GOT3 (cell line): ENCODE measurements around the gene ACKR4.
"Not testable (repeated sequence)": the region's sequence is repeated elsewhere in the genome, so short reads cannot be mapped to it uniquely, and the experiment has no call there.

Source experiments
- DNase-seq: peaks from one replicate; lab custom pipeline; 2025; ENCODE audit warnings: mixed read lengths; lab: John Stamatoyannopoulos, UW

ACKR4 gene

DNA sequence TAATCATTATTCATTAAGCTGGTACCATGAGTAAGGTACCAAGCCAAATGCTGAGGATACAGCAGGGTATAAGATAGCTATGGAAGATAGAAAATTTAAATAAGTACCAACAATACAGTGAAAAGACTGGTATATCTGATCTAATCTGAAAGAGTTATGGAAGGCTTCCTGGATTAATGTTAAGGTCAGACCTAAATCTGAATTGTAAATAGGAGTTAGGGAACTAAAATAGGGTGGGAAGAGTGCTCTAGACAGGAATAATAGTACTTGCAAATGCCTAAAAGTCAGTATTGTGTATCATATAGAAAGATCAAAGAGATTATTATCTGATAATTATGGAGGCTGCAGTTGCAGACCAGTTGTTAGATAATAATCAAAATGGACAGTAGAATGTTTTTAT is 2.6 kb upstream of the ACKR4 start:
- DNase-seq, result no peak

DNA sequence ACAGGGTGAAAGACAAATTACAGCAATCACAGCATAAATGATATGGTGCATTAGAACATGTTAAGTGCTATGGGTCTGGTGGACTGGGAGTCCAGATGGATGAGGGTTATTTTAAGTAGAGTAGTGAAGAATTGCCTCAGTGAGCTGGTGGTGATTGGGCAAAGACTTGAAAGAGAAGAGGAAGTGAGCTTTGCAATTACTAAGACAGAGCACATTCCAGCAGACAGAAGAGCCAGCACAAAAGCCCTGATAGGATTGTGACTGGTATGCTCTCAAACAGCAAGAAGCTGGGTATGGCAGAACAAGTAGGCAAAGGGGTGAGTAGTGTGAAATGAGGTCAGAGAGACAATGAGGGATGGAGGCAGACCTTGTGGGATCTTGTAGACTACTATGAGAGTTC is 2.1 kb upstream of the ACKR4 start:
- no peak for DNase-seq

DNA sequence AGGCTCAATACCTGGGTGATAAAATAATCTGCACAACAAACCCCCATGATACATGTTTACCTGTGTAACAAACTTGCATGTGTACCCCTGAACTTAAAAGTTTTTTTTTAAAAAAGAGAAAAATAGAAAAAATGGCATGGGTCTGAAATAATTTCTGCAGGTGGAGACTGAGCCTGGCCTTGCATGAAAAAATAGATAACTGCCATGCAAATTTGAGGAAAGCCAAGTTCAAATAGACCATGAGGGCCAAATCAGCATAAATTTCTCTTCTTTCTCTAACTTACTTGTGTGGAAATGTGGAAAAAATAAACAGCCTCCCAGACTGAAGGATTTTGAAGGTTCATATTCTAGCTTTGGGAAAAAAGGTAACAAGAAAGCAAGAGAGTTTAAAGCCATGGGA is 744 bp upstream of the ACKR4 start:
- no peak for DNase-seq

DNA sequence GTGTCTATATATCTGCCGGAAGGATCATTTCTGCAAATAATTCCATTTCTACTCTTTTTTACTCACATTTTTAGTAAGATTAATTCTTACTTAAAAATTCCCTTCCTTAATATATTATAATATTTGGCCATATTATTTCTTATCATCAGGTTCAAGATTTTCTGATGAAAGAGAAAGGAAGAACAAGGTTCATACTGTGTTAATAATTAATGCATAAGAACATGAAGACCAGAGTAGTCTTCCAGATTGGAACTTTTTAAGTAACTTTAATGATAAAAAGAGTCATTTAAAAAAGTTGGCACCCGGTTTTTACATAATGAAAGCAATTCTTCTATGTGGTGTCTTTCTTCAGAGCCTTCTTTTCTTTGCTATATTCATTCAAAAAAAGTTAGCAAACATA is 590 bp downstream of the ACKR4 start:
- no peak for DNase-seq

DNA sequence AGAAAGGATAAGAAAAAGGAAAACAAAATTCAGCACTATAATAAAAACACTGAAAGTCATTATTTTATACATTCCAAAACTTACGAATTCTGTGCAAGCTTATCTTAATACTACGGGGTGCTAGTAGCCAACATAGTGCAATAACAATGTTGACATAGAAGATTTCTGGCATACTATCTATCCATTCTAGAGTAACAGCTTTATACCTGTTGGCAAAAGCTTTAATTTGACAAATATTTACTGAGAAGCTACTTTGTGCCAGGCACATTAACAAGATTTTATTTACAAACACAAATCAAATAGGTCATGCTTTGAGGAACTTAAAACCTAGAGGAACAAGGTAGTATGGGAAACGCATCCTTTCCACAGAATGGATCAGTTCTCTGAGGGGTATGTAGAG is 1.1 kb downstream of the ACKR4 start:
- no peak for DNase-seq

DNA sequence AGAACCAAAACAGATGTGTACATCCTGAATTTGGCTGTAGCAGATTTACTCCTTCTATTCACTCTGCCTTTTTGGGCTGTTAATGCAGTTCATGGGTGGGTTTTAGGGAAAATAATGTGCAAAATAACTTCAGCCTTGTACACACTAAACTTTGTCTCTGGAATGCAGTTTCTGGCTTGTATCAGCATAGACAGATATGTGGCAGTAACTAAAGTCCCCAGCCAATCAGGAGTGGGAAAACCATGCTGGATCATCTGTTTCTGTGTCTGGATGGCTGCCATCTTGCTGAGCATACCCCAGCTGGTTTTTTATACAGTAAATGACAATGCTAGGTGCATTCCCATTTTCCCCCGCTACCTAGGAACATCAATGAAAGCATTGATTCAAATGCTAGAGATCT is 3.5 kb downstream of the ACKR4 start:
- DNase-seq, result not testable (repeated sequence)

DNA sequence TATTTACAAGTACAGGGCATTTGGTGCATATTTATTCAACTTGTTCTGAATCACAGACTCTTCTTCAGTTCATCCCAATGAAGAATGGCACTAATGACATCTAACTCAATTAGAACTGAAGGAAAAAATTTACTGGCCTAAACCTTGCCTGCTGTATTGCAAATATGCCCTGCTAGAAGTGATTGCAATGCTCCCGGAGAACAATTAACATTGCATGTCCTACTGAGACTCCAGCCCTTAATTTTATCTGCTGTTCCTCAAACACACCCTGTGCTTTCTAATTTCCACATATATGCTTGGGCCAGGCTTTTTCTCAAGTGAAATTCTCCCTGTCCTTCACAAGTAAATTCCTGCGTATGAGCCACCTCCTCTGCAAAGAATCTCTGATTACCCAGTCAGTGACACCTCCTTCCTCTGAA is 8.3 kb downstream of the ACKR4 start:
- no peak for DNase-seq

DNA sequence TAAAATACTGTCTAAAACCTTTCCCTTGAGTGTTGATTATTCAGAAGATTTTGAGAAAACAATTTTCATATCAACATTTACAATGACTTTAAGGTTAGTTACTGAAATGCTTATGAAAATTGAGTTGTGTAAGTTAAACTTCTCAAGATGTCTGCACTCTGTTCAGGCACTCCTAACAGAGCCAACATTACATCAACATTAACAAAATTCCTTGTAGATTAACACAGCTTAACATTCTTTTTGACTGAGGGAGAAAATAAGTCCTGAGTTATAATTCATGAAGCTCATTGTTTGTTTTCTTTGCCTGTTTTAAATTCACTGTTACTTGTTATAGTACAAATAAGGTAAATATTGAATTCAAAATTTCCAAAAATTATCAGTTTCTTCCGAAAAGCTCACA is 9.0 kb downstream of the ACKR4 start:
- no peak for DNase-seq

DNA sequence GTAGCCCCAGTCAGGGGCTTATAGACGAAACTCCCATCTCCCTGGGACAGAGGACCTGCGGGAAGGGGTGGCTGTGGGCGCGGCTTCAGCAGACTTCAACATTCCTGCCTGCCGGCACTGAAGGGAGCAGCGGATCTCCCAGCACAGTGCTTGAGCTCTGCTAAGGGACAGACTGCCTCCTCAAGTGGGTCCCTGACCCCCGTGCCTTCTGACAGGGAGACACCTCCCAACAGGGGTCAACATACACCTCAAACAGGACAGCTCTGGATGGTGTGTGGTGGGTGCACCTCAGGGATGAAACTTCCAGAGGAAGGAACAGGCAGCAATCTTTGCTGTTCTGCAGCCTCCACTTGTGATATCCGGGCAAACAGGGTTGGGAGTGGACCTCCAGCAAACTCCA is 9.6 kb downstream of the ACKR4 start:
- not testable (repeated sequence) for DNase-seq

DNA sequence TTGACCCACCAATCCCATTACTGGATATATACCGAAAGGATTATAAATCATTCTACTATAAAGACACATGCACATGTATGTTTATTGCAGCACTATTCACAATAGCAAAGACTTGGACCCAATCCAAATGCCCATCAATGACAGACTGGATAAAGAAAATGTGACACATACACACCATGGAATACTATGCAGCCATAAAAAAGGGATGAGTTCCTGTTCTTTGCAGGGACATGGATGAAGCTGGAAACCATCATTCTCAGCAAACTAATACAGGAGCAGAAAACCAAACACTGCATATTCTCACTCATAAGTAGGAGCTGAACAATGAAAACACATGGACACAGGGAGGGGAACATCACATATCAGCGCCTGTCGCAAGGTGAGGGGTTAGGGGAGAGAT is 18.2 kb downstream of the ACKR4 start:
- DNase-seq, result not testable (repeated sequence)

DNA sequence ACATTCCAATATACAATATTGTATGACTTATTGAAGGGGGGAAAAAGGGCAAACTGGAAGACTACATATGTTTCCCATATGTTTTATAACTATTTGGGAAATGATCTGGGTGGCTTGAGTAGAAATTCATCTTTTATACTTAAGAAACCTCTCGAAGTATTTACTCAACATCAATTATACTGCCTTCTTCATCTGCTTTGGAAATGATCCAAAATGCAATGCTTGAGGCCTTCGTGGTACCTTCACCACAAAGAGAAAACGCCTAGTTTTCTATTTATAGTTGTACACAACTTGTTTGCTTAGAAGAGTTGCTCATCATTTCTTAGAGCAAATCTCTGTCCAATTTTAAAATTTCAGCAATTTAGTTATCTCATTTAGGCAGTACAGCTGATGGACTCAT is 18.8 kb downstream of the ACKR4 start:
- no peak for DNase-seq

DNA sequence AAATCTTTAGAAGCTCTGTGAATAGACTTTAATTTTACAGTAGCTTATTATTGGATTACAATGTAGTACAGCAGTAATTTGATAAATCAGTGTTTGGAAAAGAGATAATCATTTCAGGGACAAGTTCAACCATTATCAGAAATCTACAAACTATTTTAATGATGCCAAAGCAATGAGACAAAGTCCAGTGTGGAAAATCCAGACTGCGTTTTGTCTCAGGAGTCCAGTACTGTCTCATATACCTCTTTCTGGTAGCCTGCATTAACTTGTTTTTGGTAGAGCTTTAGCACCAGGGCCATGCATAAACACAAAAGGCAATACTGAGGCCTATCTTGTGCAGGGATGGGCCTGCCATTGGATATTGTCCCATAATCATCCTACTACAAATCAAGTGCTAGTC is 19.7 kb downstream of the ACKR4 start:
- no peak for DNase-seq

DNA sequence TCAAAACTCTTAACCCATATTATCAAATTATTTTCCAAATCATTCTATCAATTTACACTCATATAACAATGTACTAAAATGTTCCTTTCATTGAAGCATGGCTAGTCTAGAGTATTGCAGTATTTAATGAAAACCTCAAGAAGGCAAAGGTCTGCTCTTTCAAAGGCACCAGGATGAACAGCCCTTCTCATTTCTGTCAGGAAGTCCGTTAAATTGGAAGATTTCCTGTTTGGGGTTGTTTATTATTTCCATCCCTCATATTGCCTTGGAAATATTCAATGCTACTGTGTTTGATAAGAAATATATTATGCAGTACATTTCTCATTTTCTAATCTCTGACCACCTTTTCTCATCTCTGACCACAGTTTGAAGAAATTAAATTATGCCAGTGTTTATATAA is 25.1 kb downstream of the ACKR4 start:
- no peak for DNase-seq

DNA sequence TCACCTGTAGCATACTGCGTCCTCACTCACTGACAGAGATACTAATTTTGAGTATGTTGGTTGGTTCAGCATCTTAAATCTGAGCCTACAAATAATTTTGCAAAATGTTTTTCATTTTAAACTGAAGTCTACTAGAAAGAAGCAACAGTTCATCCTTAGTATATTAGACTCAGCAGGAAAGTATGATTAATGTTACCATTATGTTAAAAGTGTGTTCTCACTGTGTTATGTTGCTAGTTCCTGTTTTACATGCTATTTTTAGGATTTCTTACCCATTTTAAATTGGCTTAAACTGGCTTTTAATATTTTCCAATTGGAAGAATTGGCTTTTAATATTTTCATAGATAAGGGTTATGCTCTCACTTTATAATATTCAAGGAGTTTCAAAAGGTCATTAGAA is 25.7 kb downstream of the ACKR4 start:
- DNase-seq, result no peak

DNA sequence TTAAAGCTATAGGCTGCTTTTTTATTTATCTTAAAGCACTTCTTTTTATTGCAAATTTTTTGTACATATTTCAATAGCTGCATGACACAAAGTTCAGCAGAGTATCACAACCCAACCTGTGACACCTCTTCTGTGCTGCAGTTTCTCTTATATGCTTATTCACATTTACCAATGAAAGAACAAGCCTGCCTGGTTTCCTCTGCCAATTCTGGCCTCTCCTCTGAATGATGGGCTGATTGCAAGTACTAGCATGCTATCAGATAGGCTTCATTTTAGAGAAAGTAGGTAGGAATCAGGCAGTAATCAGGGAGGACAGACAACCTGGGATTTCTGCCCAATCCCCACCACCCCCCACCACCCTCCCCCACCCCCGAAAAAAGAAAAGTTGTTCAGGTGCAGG is 26.6 kb downstream of the ACKR4 start:
- DNase-seq, result no peak

DNA sequence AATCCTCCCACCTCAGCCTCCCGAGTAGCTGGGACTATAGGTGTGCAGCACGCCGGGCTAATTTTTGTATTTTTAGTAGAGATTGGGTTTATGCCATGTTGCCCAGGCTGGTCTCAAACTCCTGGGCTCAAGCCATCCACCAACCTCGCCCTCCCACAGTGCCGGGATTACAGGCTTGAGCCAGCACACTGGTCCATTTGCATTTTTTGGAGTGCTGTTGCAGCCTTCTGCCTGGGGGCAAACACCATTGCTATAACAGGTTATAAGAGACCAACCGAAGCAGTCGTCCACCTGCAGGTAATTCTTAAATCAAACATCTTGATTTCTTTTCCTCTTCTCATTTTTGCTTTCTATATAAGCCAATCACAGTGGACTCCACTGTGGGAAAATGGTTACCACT is 27.7 kb downstream of the ACKR4 start:
- DNase-seq, result no peak

DNA sequence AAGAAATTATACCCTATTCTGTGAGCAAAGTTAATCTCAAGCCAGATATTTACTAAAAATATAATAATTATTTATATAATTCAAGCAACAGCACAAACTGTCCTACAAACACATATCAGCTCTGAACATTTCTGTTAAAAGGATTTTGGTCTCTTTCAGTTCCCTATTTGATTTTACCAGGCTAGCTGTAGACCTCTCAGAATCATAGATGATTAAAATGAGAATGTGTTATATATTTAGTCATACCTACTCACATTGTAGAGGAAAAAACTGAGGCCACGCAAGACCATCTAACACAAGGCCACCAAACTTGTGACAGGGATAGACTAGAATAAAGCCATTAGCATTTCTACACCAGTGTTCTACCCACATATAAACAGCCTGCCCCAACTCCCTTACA is 28.5 kb downstream of the ACKR4 start:
- DNase-seq, result no peak

DNA sequence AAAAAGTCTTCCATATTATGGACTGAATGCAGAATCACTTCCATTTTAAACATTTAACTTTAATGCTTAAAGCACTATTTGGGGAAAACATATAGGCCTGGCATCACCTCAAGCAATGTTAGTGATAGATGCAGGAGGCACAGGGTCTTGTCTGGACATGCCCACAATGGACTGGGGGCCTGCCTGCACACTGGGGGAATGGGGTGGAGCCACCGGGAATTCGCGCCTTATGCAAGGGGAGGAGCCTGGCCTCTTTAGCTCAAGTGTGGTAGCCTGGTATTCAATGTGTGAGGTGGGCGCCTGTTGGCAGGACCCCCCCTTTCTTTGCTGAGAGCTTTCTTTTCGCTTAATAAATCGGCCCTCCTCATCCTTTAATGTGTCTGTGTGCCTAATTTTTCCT is 29.9 kb downstream of the ACKR4 start:
- no peak for DNase-seq

DNA sequence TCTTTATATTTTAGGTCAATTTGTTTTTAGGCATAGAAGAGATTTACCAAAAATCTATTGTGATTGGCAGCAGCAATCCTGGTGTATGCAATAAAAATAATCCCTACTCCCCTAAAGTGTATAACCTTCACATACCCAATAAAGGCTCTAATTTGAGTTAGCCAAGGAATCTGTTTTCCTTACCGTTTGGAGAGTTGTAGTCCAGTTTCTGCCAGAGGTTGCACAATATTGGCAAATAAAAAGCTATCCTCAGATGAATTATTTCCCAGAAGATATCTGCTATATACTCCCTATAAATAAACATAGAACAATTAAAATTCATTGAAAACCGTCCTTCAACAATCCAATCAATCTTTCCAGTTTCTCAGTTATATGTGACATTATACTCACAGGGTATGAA is 31.1 kb downstream of the ACKR4 start:
- DNase-seq, result no peak

DNA sequence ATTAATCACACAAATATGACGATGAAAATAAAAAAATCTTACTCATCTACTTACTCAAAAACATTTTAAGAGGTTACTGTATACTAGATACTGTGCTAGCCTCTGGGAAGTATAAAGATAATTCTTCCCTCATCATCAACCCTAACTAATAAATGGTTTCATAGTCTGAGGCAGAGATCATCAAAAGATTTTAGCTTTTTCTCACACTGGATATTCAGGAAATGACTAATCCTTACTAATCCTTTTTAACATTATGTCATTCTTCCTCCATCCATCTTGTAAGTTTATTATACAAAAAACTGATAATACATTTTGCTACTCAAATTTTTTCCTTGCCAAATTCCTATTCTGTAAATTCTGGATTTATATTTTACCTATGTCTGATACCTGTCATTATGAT is 32.9 kb downstream of the ACKR4 start:
- no peak for DNase-seq

DNA sequence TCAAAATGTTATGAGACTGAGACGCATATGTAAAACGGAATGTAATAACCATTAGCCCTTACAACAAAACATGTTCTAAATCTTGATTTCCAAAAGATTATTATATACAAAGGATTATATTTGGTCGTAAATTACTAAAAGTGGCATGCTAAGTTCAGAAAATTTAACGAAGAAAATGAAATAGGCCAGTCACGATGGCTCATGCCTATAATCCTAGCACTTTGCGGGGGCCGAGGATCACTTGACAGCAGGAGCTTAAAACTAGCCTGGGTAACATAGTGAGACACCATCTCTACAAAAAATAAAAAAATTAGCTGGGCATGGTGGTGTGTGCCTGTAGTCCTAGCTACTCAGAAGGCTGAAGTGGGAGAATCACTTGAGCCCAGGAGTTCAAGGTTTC is 33.5 kb downstream of the ACKR4 start:
- no peak for DNase-seq

DNA sequence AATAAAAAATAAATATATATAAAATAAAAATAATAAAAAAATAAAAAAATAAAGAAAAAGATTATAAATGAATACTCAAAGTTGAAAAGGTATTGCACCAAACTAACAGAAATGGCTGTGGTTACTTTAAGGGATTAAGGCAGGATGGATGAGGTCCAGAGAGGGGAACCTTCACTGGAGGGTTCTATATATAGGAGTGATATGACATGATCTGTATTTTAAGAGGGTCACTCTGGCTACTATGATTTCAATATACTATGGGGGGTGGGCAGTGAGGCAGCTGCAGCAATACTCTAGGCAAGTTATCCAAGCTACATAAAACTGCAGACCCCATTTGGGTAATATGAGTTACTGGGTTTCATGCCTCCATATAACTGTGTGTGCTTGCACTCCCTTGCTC is 38.0 kb downstream of the ACKR4 start:
- no peak for DNase-seq

DNA sequence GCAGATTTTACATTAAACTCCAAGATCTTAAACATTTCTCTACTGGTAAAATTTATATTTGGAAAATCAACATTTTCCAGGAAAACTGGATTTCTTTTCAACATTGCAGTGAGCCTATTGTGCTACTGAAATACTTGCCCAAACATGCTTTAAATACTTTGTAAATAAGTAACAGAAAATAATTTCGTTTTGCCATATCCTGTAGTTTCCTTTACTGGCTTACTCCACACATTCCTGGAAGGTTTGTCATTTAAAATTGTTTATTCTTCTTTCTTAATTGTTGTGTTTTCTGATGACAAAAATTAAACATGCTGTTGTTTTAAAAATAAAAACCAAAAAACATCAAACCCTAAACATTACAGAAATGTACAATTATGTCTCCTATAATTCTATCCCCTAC is 40.5 kb downstream of the ACKR4 start:
- DNase-seq, result no peak

DNA sequence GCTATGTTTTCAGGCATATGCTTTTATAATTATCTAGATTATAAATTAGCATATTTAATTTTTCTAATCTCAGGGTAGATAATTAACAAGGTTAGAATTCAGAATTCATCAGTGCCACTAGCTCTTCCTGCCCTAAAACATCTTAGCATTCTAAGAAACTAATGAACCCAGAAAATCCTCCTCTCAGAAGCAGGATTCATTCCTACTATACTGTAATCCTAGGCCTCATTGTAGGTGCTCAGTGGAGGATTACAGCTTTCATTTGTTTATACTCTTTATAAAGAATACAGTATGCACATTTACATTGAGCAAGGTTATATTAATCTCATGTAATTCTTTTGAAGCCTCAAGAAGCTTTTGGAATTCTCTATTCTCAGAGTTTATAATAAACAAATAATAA is 41.6 kb downstream of the ACKR4 start:
- no peak for DNase-seq

DNA sequence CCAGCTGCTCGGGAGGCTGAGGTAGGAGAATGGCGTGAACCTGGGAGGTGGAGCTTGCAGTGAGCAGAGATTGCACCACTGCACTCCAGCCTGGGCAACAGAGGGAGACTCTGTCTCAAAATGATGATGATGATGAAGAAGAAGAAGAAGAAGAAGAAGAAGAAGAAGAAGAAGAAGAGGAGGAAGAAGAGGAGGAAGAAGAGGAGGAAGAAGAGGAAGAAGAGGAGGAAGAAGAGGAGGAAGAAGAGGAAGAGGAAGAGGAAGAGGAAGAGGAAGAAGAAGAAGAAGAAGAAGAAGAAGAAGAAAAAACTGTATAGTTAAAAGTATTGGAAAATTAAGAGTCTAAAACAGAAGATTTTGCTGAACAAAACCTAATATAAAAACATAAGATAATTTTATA is 44.4 kb downstream of the ACKR4 start:
- DNase-seq, result not testable (repeated sequence)
